Nephron (organoid): ENCODE measurements around the gene RPP40.
A peak's percentile ranks its signal among the peaks of the same experiment; 100 is the strongest.

Experiments
- H3K27ac Mint-ChIP-seq, 3 experiments: 2 replicates each; pipeline ENCODE4 v1.8.0; 2020; ENCODE audit warnings: mixed read lengths in 3 of 3, mild to moderate bottlenecking in 2 of 3, moderate library complexity in 1 of 3
- H3K27me3 Mint-ChIP-seq: 2 replicates; pipeline ENCODE4 v1.8.0; 2021; ENCODE audit warnings: low read depth, mild to moderate bottlenecking, moderate library complexity, mixed read lengths
- H3K36me3 Mint-ChIP-seq: 2 replicates; pipeline ENCODE4 v1.8.0; 2020; ENCODE audit warnings: low read depth, mixed read lengths
- H3K4me1 Mint-ChIP-seq: 2 replicates; pipeline ENCODE4 v1.8.0; 2020; ENCODE audit warnings: mixed read lengths
- H3K4me3 Mint-ChIP-seq, 3 experiments: 2 replicates each; pipeline ENCODE4 v1.8.0; 2020; ENCODE audit warnings: mild to moderate bottlenecking in 3 of 3, mixed read lengths in 3 of 3, moderate library complexity in 2 of 3
- H3K9me3 Mint-ChIP-seq: 2 replicates; pipeline ENCODE4 v1.8.0; 2020; ENCODE audit warnings: mixed read lengths
- CTCF ChIP-seq, 3 experiments: fragments of 200-600 bp; sonication (generic); IDR thresholded peaks; one replicate each; pipeline ENCODE4 v1.5.0; 2021; ENCODE audit warnings: antibody characterized with exemption in 3 of 3; ENCODE audit not compliant: unreplicated experiment in 3 of 3

Gene RPP40

GRCh38 chr6:4958624-4959023 lies 45.2 kb downstream of the RPP40 start:
- H3K27me3 Mint-ChIP-seq, result no peaks in the 10 kb centered on the region
- no peak for TF ChIP-seq CTCF (IDR thresholded peaks at IDR 0.05; ENCODE audit: unreplicated experiment in 3 of 3)
- H3K27ac Mint-ChIP-seq, result no peak overlapping the region
- peaks cover 2% of the 10 kb centered on the region for H3K9me3 Mint-ChIP-seq
- no peak overlapping the region for H3K4me3 Mint-ChIP-seq
- no peaks in the 10 kb centered on the region for H3K4me1 Mint-ChIP-seq
- peaks cover 28% of the 10 kb centered on the region for H3K36me3 Mint-ChIP-seq

- Mint-ChIP-seq H3K9me3 (peaks cover 2% of the 10 kb centered on the region), H3K36me3 (peaks cover 35% of the 10 kb centered on the region), H3K4me3 (no peak overlapping the region), H3K27ac (no peak overlapping the region), H3K4me1 (no peaks in the 10 kb centered on the region), H3K27me3 (no peaks in the 10 kb centered on the region)
- peak in 1 of 3 experiments; percentile 5 for TF ChIP-seq CTCF (IDR thresholded peaks at IDR 0.05; ENCODE audit: unreplicated experiment in 3 of 3)
Measured at GRCh38 chr6:4957521-4958231, 46.2 kb downstream of the RPP40 start.

DNA sequence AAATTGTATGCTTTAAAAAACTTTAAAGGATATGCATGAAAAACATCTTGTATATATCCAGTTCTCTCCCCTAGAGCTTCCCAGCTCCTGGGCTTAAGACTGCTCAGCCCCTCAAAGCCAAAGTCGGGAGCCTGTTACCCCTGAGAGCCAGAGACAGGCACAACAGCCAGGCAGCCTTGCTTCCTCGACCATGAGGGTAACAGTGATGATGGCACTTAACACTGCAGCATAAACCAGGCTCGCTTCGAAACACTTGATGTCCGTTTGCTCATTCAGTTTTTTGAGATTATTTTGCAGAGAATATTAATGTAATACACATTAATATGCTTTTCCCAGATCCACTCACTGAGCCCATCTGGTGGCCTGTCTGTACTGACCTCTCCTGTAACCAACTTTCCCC lies 47.2 kb downstream of the RPP40 start:
- no peaks in the 10 kb centered on the region for H3K27me3 Mint-ChIP-seq
- H3K27ac Mint-ChIP-seq, result no peak overlapping the region
- peaks cover 46% of the 10 kb centered on the region for H3K36me3 Mint-ChIP-seq
- peaks cover 2% of the 10 kb centered on the region for H3K9me3 Mint-ChIP-seq
- no peaks in the 10 kb centered on the region for H3K4me1 Mint-ChIP-seq
- TF ChIP-seq CTCF (IDR thresholded peaks at IDR 0.05; ENCODE audit: unreplicated experiment in 3 of 3), result no peak
- H3K4me3 Mint-ChIP-seq, result no peak overlapping the region

DNA sequence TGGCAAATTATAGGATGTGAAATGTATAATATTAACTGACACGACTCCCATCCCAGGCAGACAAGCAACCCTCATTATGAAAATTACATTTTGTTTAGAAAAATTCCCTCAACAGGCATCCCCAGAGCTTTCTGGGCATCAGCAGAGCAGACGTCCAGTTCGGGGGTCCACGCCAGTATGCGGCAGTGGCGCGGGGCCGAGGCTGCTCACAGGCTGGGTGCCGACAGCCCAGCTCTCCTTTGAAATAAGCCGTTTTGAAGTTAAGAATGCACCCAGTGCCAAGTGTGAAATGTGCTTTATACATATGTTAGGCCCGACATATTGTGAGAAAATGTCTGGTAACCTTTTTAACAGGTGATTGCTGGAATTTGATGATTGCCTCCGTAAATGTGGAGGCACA lies 50.4 kb downstream of the RPP40 start:
- TF ChIP-seq CTCF (IDR thresholded peaks at IDR 0.05; ENCODE audit: unreplicated experiment in 3 of 3), result no peak
- H3K36me3 Mint-ChIP-seq, result peaks cover 75% of the 10 kb centered on the region
- H3K27ac Mint-ChIP-seq, result no peak overlapping the region
- H3K4me1 Mint-ChIP-seq, result no peaks in the 10 kb centered on the region
- no peaks in the 10 kb centered on the region for H3K9me3 Mint-ChIP-seq
- no peak overlapping the region for H3K4me3 Mint-ChIP-seq
- no peaks in the 10 kb centered on the region for H3K27me3 Mint-ChIP-seq

GRCh38 chr6:4950836-4951533 lies 52.9 kb downstream of the RPP40 start:
- H3K27me3 Mint-ChIP-seq, result no peaks in the 10 kb centered on the region
- no peaks in the 10 kb centered on the region for H3K4me1 Mint-ChIP-seq
- no peak for TF ChIP-seq CTCF (IDR thresholded peaks at IDR 0.05; ENCODE audit: unreplicated experiment in 3 of 3)
- no peak overlapping the region for H3K27ac Mint-ChIP-seq
- peaks cover 74% of the 10 kb centered on the region for H3K36me3 Mint-ChIP-seq
- H3K9me3 Mint-ChIP-seq, result no peaks in the 10 kb centered on the region
- H3K4me3 Mint-ChIP-seq, result no peak overlapping the region

- Mint-ChIP-seq H3K27ac (no peak overlapping the region), H3K27me3 (no peaks in the 10 kb centered on the region), H3K4me3 (no peak overlapping the region), H3K36me3 (peaks cover 74% of the 10 kb centered on the region), H3K9me3 (no peaks in the 10 kb centered on the region), H3K4me1 (no peaks in the 10 kb centered on the region)
- TF ChIP-seq CTCF (IDR thresholded peaks at IDR 0.05; ENCODE audit: unreplicated experiment in 3 of 3), result no peak
Measured at GRCh38 chr6:4950076-4950475, 53.8 kb downstream of the RPP40 start.
